ENCODE results near the gene NFX1. TPM values are rescaled to one million over a fixed set of nuclear protein-coding genes. Genes with fewer than 3 reads are reported as not detected.

NFX1 gene
- total and polyA plus RNA-seq, 9 of the 15 experiments (the other 6 are each of a cell fraction or from before 2014, with no cell fraction given) = 8.8 to 38.9 (median 26.8) TPM

GRCh38 chr9:33304362-33304761 lies 14.0 kb downstream of the NFX1 start:
- Histone ChIP-seq H3K9ac (ENCODE audit: insufficient read depth in 1 of 2, low read depth in 2 of 2, low read length in 2 of 2) (no peak overlapping the region), H3K9me1 (ENCODE audit: control insufficient read depth, insufficient read depth, low read length) (no peaks in the 10 kb centered on the region), H2AFZ (ENCODE audit: low read depth, low read length) (no peak overlapping the region), H3K79me2 (ENCODE audit: control insufficient read depth, insufficient read depth, low read length) (peaks cover 18% of the 10 kb centered on the region), H3K9me3 (replicated peaks; ENCODE audit: control insufficient read depth, insufficient read depth, low read depth, low read length) (no peaks in the 10 kb centered on the region), H3K27ac (ENCODE audit: extremely low read depth, low read depth, low read length) (no peak overlapping the region), H3K4me3 (no peak overlapping the region), H3K4me2 (ENCODE audit: insufficient read depth, low read length) (no peak overlapping the region), H3K4me1 (replicated peaks in 1 of 2; ENCODE audit: control insufficient read depth in 2 of 2, insufficient read depth in 2 of 2, low read length in 2 of 2) (no peaks in the 10 kb centered on the region), H3K36me3 (ENCODE audit: control insufficient read depth, insufficient read depth, low read length) (peaks cover 92% of the 10 kb centered on the region), H4K20me1 (replicated peaks; ENCODE audit: control insufficient read depth, insufficient read depth, low read length) (no peaks in the 10 kb centered on the region), H3K27me3 (ENCODE audit: control insufficient read depth in 2 of 2, insufficient read depth in 2 of 2, low read length in 2 of 2) (no peaks in the 10 kb centered on the region)
- no peak for TF ChIP-seq BMI1 (IDR thresholded peaks at IDR 0.05; ENCODE audit: low read length)
- no peak for TF ChIP-seq ZNF324 (CRISPR knock-in tag; IDR thresholded peaks at IDR 0.05)
- TF ChIP-seq GABPA (tag; conservative IDR thresholded peaks at IDR 0.05; ENCODE audit: low read depth) = no peak
- TF ChIP-seq NFE2 (IDR thresholded peaks at IDR 0.05; ENCODE audit: low read depth) = no peak
- no peak for TF ChIP-seq NFXL1 (CRISPR knock-in tag; IDR thresholded peaks at IDR 0.05)
- TF ChIP-seq SIN3A (IDR thresholded peaks at IDR 0.05; ENCODE audit: borderline replicate concordance in 2 of 2, control insufficient read depth in 1 of 2, low read depth in 2 of 2, low read length in 2 of 2) = no peak
- TF ChIP-seq ZBTB33 (CRISPR knock-in tag; IDR thresholded peaks at IDR 0.05) = no peak
- no peak for TF ChIP-seq PTTG1 (tag; IDR thresholded peaks at IDR 0.05; ENCODE audit: low read depth)
- TF ChIP-seq ZNF830 (CRISPR knock-in tag; IDR thresholded peaks at IDR 0.05) = no peak
- no peak for TF ChIP-seq JUN (IDR thresholded peaks at IDR 0.05; ENCODE audit: borderline replicate concordance, low read depth, low read length)
- TF ChIP-seq JUN (CRISPR knock-in tag; IDR thresholded peaks at IDR 0.05; ENCODE audit: borderline replicate concordance) = no peak
- no peak for TF ChIP-seq NR2C2 (CRISPR knock-in tag; IDR thresholded peaks at IDR 0.05)
- TF ChIP-seq NR2C2 (tag; IDR thresholded peaks at IDR 0.05) = no peak
- TF ChIP-seq SPI1 (IDR thresholded peaks at IDR 0.05; ENCODE audit: borderline replicate concordance, low read depth, low read length) = no peak
- no peak for ATAC-seq
- no peak for FAIRE-seq
- in situ Hi-C loops (cut with MboI) (no loop called here), intact Hi-C loops (cut with micrococcal nuclease) (no loop called here)
- no TSS peak for BruUV-seq (replicated peaks)
- POLR2A ChIA-PET = interaction anchor here (0.7 to 1.1 kb wide), 2 partner anchors 14 to 153 kb away, joined by 3 read pairs; partner anchors contain the start of gene NFX1
- CTCF ChIA-PET (ENCODE audit: low intra/inter-chr PET ratio) = no interaction called here
- WGBS (ENCODE audit: insufficient coverage, low coverage, missing lambda C conversion rate) = 100% methylated on average over 1 of the region's 1 CpG
- DNase-seq (ENCODE audit: extremely low read depth in 1 of 4, low spot score in 3 of 4) = no peak

All from K562 (cell line).